WI38 (cell line): Measurements from ENCODE around the gene IKZF3.
"Not testable (repeated sequence)": the region's sequence is repeated elsewhere in the genome, so short reads cannot be mapped to it uniquely, and the experiment has no call there.

ENCODE experiments used
- H3K4me3 ChIP-seq: 2 replicates; pipeline ENCODE4 v1.5.1; 2011; ENCODE audit warnings: low read depth, mild to moderate bottlenecking, control low read depth, low read length
- CTCF ChIP-seq: IDR thresholded peaks from 2 replicates; pipeline ENCODE4 v1.5.1; 2012; ENCODE audit warnings: low read depth, mild to moderate bottlenecking, control low read depth, low read length

Gene IKZF3

DNA sequence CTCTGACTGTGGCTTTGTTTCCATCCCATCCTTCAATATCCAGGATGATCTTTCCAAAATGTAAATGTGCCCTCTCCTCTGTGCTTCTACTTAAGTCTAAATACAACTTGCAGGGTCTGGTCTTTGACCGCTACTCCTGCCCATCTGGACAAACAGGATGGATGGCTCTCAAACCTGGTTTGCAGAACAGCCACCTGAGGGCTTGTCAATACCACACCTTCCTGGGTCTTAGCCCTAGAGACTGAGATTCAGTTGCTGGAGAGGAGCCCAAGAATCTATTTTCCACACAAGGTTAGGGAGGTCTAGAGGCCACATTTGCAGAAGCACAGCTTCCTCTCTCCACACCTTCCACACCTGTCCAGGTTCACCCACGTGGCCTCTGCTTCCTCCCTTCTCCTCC is 128.2 kb downstream of the IKZF3 start:
- no peak overlapping the region for H3K4me3 ChIP-seq
- no peak for TF ChIP-seq CTCF

DNA sequence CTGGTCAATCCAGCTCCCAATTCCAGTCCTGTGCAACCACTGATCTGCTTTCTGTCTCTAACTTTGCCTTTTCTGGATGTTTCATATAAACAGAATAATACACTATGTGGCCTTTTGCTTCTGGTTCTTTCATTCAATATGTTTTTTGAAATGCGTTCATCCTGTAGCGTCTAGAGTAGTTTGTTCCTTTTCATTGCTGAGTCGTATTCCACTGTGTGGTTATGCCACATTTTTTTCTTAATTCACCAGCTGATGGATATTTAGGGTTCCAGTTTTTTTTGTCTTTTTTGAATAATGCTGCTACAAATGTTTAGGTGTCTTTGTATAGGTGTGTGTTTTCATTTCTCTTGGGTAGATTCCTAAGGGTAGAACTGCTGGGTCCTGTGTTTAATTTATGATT is 131.5 kb downstream of the IKZF3 start:
- TF ChIP-seq CTCF, result no peak

DNA sequence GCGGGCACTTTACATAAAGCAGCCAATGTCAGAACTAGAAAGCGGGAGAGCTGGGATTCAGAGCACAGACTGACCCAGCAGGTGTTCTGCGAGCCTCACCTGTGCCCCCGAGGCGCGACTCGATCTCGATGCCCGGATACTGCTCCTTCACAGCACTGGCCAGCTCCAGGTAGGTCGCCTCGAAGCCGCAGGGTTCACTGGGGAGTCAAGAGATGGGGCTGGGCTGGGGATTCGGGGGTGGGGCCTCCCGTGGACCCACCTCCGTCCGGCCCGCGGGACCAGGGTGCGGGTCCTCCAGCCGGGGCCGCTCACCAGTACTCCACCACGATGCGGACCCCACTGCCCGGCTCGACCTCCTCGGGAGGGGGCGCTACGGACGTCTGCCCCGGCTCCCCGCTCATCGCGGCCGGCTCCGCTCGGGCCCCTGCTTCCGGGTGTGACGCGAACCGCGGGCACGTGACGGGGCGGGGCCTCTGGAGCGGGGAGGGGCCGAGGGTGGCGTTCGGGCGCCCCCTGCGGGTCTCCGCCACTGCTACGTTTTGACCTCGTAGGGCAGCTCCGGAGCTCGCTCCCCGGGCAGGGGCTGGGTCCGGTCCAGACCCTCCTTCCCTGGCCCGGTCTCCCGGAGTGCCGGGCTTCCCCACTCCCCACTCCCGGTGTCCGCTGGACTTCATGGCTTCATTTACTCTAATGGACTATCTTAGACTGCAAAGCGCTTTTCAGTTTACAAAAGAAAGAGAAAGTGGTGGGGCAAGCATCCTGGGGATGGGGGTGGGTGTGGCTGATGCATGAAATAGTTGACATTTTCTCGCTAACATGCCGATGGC is 133.8 kb downstream of the IKZF3 start, which contains the start of gene MIEN1:
MIEN1 (minus strand) TSS at position 438 of the 827 bp plus-strand sequence; CDS start at position 401, 37 bp downstream.
- H3K4me3 ChIP-seq, result peak within 1 kb of the TSS; percentile 62
- TF ChIP-seq CTCF, result peak; percentile 65

More for the DNA sequence above, 131.5 kb downstream of the IKZF3 start:
- H3K4me3 ChIP-seq, result no peak overlapping the region

GRCh38 chr17:39729280-39729851 is 134.7 kb downstream of the IKZF3 start:
- no peak for TF ChIP-seq CTCF
- peak overlapping the region; percentile 62 for H3K4me3 ChIP-seq

GRCh38 chr17:39727556-39727955 is 136.6 kb downstream of the IKZF3 start:
- TF ChIP-seq CTCF, result no peak
- H3K4me3 ChIP-seq, result no peak overlapping the region

DNA sequence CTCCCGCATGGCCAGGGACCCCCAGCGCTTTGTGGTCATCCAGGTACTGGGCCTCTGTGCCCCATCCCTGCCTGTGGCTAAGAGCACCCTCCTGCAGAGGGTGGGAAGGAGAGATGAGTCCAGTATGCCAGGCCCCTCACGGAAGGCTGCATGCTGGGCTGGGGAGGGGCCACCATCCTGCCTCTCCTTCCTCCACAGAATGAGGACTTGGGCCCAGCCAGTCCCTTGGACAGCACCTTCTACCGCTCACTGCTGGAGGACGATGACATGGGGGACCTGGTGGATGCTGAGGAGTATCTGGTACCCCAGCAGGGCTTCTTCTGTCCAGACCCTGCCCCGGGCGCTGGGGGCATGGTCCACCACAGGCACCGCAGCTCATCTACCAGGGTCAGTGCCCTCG is 137.5 kb downstream of the IKZF3 start:
- TF ChIP-seq CTCF, result no peak
- H3K4me3 ChIP-seq, result no peak overlapping the region

DNA sequence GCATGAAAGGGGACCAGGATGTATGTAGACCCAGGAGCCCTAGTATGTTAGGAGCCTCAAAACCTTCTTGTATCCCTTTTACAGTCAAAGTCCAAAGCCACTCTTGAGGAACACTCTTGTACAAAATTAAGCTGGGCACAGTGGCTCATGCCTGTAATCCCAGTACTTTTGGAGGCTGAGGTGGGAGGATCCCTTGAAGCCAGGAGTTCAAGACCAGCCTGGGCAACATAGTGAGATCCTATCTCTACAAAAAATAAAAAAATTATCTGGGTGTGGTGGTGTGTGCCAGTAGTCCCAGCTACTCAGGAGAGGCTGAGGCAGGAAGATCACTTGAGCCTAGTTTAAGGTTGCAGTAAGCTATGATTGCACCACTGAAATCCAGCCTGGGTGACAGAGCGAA is 138.2 kb downstream of the IKZF3 start:
- H3K4me3 ChIP-seq, result not testable (repeated sequence)

DNA sequence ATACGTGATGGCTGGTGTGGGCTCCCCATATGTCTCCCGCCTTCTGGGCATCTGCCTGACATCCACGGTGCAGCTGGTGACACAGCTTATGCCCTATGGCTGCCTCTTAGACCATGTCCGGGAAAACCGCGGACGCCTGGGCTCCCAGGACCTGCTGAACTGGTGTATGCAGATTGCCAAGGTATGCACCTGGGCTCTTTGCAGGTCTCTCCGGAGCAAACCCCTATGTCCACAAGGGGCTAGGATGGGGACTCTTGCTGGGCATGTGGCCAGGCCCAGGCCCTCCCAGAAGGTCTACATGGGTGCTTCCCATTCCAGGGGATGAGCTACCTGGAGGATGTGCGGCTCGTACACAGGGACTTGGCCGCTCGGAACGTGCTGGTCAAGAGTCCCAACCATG is 139.4 kb downstream of the IKZF3 start:
- H3K4me3 ChIP-seq, result no peak overlapping the region
- TF ChIP-seq CTCF, result no peak
